Inflammatory macrophage (primary cell): Measurements from ENCODE around the gene AP2B1.
"Not testable (repeated sequence)": the region's sequence is repeated elsewhere in the genome, so short reads cannot be mapped to it uniquely, and the experiment has no call there.

Source experiments
- DNase-seq, 2 donors: peaks; one replicate each; pipeline ENCODE4 v3.0.0-alpha.2; 2020 to 2022

AP2B1 gene

DNA sequence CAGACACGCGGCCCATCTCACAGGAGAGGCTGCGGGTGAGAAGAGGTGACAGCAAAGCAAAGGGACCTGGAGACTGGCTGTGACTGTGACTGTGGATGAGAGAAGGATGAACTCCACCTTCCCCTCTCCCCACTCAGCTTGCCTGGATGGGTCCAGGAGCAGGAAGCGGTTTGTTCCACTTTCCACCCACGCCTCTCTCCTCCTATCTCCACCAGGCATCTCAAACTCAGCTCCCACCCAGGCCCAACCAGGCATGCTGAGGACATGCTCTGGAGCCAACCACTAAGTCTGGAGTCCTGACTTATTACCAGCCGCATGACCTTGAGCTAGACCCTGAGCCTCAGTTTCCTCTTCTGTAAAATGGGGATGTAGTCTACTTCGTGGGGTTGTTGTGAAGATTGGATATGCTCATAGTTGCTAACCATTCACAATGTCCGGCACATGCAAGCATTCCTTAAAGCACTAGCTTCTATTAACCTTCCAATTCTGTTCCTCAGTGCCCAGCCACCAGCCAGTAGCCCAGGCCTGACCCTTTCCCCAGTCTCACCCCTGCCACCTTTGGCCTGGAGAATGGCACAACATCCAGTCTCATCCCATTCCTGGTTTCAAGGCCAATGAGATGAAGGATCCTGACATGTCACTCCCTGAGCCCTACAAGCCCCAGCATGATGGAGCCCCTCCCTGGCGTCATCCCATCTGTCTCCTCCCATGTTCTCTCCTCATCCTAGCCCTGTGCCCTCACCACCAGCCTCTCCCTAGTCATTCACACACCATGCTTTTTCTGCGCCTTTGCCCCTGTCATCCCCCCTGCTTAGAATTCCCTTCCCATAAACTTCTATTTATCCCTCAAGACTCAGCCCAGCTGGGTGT, 163.6 kb downstream of the AP2B1 start:
- peak in 1 of 2 donors; percentile 14 for DNase-seq

DNA sequence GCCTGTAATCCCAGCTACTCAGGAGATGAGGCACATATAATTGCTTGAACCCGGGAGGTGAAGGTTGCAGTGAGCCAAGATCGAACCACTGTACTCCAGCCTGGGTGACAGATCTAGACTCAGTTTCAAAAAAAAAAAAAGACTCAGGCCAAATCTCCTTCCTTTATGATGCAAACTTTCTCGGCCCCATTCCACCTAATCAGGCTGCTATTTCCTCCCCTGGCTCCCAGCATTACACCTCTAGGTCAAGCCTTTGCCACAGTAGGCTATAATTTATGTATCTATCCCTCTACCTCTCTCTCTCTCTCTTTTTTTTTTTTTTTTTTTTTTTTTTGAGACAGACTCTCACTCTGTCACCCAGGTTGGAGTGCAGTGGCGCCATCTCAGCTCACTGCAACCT, 164.4 kb downstream of the AP2B1 start:
- DNase-seq: not testable (repeated sequence)

DNA sequence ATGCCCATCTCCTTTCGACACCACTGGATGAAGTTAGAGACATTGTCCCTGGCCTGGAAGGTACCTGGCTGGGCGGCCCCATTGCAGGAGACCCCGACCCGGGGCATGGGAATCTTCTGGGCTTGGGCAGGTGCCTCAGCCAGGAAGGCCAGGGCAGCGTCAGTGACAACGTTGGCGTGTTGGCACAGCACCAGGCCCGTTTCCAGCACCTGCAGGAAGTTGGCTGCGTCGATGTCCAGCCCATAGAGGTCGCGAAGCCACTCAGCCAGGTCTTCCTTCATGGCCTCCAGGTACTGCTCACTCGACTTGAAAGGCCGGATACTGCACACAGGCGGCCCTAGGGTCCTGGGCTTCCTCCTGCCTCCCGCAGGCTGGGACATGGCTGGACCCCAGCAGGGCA, 165.3 kb downstream of the AP2B1 start:
- DNase-seq: no peak

DNA sequence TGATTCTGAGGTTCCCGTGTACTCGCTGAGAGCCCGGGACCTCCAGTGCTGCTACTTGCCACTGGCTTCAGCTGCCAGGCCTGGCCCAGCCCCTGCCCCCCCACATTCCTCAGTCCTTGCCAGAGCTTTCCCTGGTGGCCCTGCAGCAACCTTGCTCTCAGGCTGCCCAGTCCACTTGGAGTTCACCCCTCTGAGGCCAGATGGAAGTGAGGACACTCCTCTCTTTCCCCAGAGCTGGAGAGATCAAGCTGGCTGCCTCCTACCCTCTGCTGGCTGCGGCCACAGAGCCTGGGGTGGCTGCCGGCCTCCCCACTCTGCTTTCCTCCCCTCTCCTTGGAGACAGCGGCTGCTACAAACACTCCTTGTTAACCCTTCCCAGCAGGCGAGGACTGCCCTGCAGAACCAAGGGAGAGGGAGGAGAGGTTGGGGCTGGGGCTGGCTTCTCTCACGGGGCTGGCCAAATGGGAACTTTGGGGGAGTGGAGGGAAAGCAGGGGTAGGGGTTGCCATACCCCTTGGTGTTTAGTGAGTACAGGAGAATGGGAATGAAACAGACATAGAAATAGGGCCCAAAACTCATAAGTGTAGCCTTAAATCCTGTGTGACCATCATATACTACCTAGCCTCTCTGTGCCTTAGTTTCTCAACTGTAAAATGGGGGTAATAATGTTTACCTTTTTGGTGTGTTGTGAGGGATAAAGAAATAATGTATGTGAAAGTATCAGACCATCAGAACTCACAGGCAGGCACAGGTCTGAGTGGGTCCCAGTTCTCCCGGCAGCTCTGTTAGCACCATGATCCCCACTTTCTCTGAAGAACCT, 166.0 kb downstream of the AP2B1 start, which contains the start of gene GAS2L2:
GAS2L2 (minus strand) TSS at position 295 of the 820 bp plus-strand sequence. CDS start 389 bp downstream, outside the sequence.
- DNase-seq: no peak

DNA sequence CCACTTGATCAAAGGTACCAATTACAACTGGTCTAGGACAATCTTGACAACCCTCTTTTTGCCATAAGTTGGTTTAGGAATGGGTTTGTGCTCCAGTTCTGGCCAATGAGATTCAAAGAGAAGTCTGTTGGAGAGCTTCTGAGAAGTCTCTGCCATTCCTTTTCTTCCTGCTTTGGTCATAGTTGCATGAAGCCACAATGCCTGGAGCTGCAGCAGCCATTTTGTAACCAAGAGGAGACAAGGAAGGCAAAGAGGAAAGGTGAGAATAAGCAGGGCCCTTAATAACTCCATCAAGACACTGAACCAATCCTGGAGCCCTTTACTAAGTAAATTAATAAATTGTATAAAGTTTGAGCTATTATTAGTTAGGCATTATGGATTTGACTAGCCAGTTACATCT, 170.1 kb downstream of the AP2B1 start:
- no peak for DNase-seq

DNA sequence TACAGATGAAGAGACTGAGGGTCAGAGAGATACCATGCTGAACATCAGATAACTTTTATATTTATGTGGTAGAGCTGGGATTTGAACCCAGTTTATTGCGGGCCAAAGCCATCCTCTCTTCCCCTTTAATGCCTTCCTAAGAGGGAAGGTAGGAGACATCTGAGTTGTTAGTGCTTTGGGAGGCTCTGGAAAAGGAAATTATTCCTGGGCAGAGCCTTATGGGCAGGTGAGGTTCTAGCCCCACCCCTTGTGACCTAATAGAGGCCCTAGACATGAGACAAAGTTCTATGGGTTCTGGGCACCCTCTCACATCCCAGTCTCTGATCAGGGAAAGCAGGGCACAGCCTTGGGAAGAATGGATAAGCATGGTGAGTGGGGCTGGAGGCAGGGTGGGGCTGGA, 173.5 kb downstream of the AP2B1 start, which contains the start of gene C17orf50:
C17orf50 (plus strand) TSS at position 301 of the 400 bp plus-strand sequence; CDS start at position 356, 55 bp downstream.
- no peak for DNase-seq

DNA sequence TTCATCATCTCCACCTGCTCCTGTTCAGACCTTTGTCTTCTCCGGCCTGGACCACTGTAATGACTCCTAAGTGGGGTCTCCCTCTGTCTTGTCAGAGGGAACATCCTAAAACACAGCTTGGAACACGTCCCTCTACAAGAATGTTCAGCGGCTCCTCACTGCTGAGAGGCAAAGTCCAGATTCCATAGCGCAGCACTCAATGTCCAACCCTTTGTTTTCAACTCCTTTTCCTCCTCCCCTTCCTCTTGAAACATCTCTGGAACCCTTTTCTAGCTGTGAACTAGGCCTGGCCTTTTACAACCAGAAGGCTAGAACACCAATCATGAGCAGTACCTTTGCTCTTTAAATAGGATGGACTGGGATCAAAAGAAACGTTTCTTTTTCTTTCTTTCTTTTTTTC, 174.5 kb downstream of the AP2B1 start:
- no peak for DNase-seq

DNA sequence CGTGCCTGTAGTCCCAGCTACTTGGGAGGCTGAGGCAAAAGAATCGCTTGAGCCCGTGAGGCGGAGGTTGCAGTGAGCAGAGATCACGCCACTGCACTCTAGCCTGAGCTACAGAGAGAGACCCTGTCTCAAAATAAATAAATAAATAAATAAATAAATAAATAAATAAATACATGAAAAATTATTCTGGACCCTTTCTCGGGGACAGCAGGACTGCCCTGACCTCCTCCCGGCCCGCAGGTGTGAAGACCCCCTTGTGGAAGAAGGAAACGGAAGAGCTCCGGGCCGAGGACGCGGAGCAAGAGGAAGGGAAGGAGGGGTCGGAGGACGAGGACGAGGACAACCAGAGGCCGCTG, 176.6 kb downstream of the AP2B1 start:
- DNase-seq: no peak

DNA sequence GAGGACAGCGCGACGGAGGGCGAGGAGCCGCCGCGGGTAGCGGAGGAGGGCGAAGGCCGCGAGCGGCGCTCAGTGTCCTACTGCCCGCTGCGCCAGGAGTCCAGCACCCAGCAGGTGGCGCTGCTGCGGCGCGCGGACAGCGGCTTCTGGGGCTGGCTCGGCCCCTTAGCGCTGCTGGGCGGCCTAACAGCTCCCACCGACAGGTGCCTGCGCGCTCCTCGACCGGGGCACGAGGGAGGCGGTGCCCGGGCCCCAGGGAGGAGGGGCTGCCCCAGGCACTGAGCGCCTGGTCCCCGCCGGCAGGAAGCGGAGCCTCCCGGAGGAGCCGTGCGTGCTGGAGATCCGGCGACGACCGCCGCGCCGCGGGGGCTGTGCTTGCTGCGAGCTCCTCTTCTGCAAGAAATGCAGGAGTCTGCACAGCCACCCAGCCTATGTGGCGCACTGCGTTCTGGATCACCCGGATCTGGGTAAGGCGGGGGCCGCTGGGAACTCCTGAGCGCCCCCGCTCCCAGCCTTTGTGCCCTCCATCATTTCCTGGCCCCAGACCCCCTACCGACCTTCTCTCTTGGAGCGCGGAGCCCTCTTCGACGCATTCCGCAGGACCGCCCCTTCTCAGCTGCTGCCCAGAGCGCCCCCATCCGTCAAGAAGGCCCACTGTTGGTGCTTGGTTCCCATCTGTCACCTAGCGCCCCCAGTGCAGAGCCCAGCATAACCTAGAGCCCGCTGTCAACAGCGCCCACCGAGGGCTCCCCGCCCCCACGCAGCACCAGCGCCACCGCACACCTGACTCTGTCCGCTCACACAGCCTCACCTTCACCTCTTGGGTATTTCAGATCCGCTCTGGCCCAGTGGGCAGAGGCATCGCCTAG, 177.2 kb downstream of the AP2B1 start:
- DNase-seq: peak; percentile 83 to 88

DNA sequence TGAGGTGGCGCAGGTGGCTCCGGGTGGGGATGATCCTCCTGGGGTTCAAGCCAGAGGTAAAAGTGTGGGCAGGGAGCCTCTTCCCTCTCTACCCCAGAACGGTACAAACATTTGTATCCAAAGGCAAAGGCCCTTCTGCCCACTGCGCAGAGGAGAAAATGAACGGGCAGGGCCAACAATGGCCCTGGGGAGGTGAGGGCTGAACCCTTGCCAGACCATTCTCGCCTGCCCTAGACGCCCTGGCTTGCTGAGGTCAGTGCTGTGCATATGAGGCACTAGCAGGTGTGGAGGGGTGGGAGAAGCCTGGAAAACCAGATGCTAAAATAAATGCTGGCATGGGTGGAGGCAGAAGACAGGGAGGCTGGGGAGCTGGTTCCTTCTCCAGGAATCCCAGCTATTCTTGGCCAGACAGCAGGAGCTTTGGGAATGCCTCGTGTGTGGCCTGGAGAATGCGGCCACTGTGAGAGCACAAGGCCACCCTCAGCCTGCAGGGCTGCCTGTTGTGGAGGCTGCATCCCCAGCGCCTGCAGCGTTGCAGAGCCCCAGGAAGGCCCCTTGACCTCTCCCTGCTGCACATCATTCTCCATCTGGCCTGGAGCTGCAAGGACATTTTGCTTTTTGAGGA, 178.1 kb downstream of the AP2B1 start:
- DNase-seq: no peak

DNA sequence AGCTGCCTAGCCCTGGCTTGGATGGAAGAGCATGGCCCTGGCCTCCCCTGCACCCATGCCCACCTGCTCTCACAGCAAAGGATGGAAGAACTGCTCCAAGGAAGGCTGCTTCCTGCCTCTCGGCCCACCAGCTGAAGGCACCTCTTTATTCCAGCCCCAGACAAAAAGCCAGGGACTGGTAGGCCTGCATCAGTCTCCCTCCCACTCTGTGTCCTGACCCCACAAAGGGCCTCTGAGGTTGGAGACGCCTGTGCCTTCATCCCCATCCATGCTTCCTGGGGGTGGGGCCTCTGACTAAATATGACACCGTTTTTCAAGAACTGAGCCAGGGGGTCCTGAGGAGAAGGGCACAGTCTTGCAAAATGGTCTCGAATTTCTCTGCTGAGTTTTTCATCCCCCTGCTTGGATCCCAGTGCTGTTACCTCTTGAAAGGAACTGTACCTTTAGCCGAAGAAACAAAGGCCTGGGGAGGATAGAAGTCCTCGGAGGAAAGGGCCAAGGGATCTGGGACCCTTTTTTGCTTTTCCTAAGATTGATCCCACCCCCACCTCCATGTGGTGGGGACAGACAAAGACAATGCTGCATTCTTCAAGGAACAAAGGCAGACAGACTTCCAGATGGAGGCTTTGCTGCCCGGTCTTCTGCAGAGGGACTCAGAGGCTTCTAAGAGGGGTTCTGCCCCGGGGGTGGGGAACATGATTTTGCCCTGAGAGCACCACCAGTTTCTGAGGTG, 178.8 kb downstream of the AP2B1 start:
- DNase-seq: no peak

DNA sequence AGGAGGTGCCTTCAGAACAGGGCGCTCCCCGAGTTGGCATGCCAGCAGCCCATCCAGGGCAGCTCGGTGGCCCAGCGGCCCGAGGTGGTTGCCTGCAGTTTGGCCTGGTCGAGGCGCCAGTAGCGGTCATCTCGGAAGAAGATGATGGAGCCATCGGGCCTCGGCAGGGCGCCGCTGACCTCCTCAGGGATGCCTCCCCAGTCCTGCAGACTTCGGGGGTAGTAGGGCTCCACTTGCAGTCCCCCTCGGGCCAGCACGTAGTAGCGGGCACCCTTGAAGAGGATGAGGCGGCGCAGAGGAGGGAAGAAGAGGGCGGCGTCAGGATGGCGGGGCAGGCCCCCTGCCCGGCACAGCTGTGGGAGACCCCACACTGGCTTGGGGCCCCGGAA, 179.4 kb downstream of the AP2B1 start:
- no peak for DNase-seq

DNA sequence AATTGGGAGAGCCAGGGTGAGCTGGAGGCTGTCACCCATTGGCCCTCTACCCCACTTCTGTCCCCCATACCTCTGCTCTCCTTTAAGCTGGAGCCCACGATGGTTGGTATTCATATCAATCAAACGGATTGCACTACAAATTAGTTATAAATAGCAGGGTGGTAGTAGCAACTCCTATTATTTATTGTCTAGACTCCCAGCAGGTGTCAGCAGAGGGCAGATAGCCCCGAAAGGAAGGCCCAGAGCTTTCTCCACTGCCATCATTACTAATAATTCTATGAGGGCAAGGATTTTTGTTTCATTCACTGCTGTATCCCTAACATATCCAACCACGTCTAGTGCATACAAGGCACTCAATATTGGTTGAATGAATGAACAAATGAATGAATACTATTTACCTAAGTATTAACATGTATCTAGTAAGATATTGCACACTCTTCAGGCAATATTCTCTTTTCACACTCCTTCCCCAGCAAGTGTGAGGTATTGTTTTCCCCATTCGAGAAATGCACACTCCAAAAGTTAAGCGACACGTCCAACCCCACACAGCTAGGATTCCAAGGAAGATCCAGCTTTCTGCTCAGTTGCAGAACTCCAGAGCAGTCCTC, 179.9 kb downstream of the AP2B1 start:
- DNase-seq: peak; percentile 23

DNA sequence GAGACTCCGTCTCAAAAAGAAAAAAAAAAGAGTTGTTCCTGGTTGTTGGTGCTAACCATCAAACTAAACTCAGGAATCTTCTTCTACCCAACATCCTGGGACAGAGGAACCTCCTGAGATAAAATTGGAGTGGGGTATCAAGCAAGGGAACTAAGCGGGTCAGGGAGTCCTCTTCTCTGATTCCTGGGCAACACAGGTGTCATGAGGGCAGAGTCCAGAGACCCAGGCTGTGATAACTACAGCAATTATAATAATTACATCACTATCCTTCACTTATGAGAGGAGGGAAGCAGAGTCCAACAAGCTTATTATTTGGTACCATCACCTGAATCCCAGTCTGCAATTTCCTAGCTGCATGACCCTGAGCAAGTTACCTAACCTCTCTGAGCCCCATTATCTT, 181.7 kb downstream of the AP2B1 start:
- no peak for DNase-seq

DNA sequence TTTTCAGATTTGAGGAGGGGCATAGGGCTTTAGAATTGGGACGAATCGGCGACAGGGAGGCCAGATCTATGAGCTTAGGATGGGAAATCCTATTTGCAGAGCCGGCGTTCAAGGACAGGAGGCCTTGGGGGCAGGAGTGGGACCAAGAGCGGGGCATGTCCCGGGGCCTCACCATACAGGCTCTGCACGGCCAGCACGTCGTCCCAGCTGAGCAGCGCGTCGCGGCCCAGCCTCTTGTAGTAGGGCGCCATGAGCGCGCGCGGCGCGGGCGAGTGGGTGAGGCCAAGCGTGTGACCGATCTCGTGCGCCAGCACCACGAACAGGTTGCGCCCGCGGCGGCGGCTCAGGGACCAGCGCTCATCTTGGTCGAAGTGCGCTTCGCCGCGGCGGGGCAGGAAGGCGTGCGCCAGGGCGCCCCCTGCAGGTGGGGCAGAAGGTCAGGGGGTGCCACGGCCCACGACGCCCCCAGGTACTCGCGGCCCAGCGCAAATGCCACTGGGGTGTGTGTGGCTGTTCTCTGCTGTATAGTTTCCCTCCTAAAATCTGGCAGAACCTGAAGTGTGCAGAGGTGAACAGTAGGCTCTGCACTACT, 182.9 kb downstream of the AP2B1 start:
- no peak for DNase-seq

DNA sequence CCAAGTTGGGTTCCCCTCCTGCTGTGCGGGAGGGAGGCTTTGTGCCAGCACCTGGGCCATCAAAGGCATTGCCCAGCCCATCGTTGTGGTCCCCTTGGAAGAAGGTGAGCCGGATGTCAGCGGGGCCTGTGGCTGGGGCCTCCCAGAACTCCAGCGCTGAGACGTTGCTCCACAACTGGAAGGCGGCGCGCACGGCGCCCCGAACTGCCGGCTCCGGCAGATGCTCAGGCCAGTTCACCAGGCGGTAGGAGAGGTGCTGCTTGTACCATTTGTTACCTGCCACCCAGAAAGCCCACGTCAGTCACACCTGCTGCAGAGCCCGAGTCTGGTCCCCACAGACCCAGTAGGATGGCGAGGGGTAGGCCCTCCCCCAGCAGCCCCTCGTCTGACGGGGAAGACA, 186.0 kb downstream of the AP2B1 start:
- DNase-seq: no peak

DNA sequence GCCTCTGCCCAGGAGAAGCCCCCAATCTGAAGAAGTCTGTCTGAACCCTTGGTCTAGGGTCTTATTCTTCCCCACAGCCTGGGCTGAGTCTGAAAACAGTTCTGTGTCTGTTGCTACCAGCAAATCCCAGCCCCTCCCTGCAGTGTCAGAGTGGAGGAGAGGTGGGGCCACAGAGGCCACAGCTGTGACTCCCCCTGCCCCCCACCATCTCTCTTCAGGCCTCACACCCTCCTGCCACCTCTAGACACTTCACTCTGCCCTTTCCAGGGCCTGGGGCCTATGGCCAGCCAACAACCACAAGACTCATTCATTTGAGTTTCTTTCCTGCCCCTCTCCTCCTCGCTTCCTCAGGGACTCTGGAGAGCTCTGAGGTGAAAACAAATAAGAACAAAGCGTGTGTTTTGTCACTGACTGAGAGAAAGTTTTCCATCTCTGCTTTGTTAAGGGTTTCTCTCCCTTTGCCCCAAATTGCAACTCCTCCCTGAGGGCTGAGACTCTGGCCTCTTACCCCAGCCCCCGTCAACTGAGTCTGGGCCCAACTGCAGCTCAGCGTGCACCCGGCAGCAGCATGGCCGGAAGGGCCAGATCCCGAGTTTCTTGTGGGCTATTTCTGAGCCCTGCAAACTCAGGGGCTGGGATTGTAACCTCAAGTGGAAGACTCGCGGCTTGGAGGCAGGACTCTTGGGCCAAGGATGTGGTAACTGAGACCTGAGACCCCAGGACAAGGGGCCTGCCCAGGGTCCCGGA, 186.7 kb downstream of the AP2B1 start:
- no peak for DNase-seq

DNA sequence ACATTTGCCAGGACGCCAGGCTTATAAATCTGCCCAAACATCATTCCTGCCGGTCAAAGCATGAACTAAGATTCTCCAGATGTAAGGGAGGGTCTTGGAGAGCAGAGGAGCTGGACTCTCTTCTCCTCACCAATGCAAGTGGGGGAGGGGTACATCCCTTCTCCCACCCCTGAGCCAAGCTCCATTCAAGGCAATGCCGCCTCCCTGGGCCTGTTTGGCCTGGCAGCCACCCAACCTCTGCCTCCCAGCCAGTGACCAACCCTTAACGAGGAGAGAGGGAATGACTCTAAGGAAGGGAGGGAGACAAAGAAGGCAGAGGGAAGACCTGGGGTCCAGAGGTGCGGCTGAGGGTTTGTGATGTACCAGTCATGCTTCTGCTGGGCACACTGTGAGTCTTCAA, 187.4 kb downstream of the AP2B1 start:
- no peak for DNase-seq

DNA sequence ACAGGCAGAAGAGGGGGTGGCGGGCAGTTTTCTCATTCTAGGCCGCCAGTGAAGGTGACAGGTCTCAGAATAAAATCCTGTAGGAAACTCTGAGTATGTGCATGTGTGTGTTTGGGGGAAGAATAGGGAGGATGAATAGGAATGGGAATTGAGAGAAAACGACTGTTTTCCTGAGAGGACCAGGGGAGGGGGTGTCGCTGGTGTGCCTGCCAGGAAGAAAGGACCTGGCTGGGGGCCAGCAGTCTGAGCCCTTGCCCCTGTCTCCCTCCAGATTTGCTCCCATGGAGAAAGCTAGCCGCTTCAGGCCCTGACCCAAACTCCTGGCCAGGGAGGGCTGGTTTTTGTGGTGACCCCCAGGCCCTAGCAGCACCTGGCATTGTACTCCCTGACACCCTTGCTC, 187.9 kb downstream of the AP2B1 start:
- no peak for DNase-seq

DNA sequence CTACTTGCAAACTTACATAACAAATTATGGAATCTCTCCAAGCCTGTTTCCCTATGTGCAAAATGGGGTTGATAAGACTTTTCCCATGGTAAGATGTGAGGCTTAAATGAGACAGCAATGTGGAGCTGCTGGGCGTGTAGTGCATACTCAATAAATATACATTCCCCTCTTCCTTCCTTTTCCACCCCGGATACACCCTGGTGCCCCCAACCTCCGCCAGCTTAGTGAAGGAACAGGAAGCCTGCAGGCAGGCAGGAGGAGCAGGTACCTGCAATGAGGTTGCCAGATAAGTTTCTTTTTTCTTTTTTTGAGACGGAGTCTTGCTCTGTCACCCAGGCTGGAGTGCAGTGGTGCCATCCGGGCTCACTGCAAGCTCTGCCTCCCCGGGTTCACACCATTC, 188.5 kb downstream of the AP2B1 start:
- DNase-seq: no peak
